Smooth muscle cell (in vitro differentiated cells): ENCODE measurements around the gene EBF3. TPM values are rescaled to one million over a fixed set of nuclear protein-coding genes. Genes with fewer than 3 reads are reported as not detected.

ENCODE experiments used
- DNase-seq: peaks from one replicate; lab custom pipeline; 2025; ENCODE audit not compliant: unreplicated experiment; lab: John Stamatoyannopoulos, UW
- H2AFZ ChIP-seq: fragments of 200-600 bp; sonication (generic); 2 replicates; pipeline ENCODE4 v1.6.0; 2016; ENCODE audit warnings: antibody characterized with exemption, low read depth, mild to moderate bottlenecking
- H3F3A ChIP-seq: fragments of 200-600 bp; sonication (generic); 2 replicates; pipeline ENCODE4 v1.6.0; 2017; ENCODE audit warnings: antibody characterized with exemption, low read depth
- H3K27ac ChIP-seq: fragments of 200-600 bp; sonication (generic); 2 replicates; pipeline ENCODE4 v1.5.1; 2016; ENCODE audit warnings: low read depth, mild to moderate bottlenecking
- H3K27me3 ChIP-seq: fragments of 200-600 bp; sonication (generic); 2 replicates; pipeline ENCODE4 v1.6.1; 2016; ENCODE audit warnings: low read depth, mild to moderate bottlenecking
- H3K36me3 ChIP-seq: fragments of 200-600 bp; sonication (generic); 2 replicates; pipeline ENCODE4 v1.5.1; 2016; ENCODE audit warnings: low read depth
- H3K4me1 ChIP-seq: fragments of 200-600 bp; sonication (generic); 2 replicates; pipeline ENCODE4 v1.5.1; 2016; ENCODE audit warnings: low read depth
- H3K4me2 ChIP-seq: fragments of 200-600 bp; sonication (generic); 2 replicates; pipeline ENCODE4 v1.6.0; 2016; ENCODE audit warnings: mild to moderate bottlenecking
- H3K4me3 ChIP-seq: fragments of 200-600 bp; sonication (generic); 2 replicates; pipeline ENCODE4 v1.5.1; 2016; ENCODE audit warnings: mild to moderate bottlenecking
- H3K79me2 ChIP-seq: fragments of 200-600 bp; sonication (generic); 2 replicates; pipeline ENCODE4 v1.6.0; 2016; ENCODE audit warnings: low read depth, mild to moderate bottlenecking
- H3K9ac ChIP-seq: fragments of 200-600 bp; sonication (generic); 2 replicates; pipeline ENCODE4 v1.6.0; 2016; ENCODE audit warnings: low read depth
- H3K9me3 ChIP-seq: fragments of 200-600 bp; sonication (generic); replicated peaks from 2 replicates; pipeline ENCODE4 v1.5.1; 2016; ENCODE audit warnings: low read depth
- H4K20me1 ChIP-seq: fragments of 200-600 bp; sonication (generic); 2 replicates; pipeline ENCODE4 v1.6.0; 2016; ENCODE audit warnings: low read depth
- CTCF ChIP-seq: fragments of 200-600 bp; sonication (generic); IDR thresholded peaks from 2 replicates; pipeline ENCODE4 v1.5.1; 2017; ENCODE audit warnings: borderline replicate concordance, mild to moderate bottlenecking, antibody characterized with exemption; ENCODE audit not compliant: insufficient read depth, poor library complexity, severe bottlenecking
- WGBS: methylation state at CpG from one replicate; pipeline ENCODE4 v1.1.7; 2016; ENCODE audit warnings: low lambda C conversion rate; 5-methylcytosine and 5-hydroxymethylcytosine counted together
- polyA plus RNA-seq: library from polyadenylated mRNA; unstranded; fragments of >200 nt; fragmentation: Nextera tagmentation; extraction: Ambion mirVana; gene quantifications from 2 replicates; pipeline ENCODE4 v1.2.1, GENCODE V29; 2016
- total RNA-seq: library from RNA; depleted of rRNA; stranded (reverse); fragments of >200 nt; gene quantifications from 2 replicates; pipeline ENCODE4 v1.2.3, GENCODE V29; 2014

The EBF3 gene
- total and polyA plus RNA-seq, 2 experiments from 2014 or later, result not detected

DNA sequence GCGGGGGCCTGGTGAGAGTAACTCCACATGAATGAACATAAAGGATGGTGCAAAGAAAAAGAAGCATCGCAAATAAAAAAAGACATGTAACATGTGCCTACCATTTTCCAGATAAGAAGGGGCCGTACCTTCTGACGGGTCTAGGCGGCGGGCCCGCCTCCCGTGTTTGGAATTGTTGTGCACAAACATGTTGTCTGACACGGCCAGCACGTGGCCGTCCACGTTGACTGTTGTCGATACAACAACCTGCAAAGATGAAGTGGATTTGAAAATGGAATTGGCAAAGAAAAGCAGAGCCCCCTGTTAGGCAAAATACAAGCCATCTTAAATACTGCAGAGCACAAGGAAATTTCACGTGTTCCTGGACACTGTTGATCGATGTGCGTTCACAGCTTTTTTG is 90.7 kb downstream of the EBF3 start:
- H4K20me1 ChIP-seq, result no peaks in the 10 kb centered on the region
- H3F3A ChIP-seq, result no peaks in the 10 kb centered on the region
- H3K9ac ChIP-seq, result no peak overlapping the region
- no peaks in the 10 kb centered on the region for H3K36me3 ChIP-seq
- H2AFZ ChIP-seq, result no peak overlapping the region
- no peak overlapping the region for H3K4me2 ChIP-seq
- H3K4me3 ChIP-seq, result no peak overlapping the region
- no peak for DNase-seq
- WGBS, result 94% methylated on average over 16 of the region's 16 CpGs
- no peaks in the 10 kb centered on the region for H3K79me2 ChIP-seq
- H3K4me1 ChIP-seq, result peaks cover 22% of the 10 kb centered on the region
- H3K9me3 ChIP-seq, result no peaks in the 10 kb centered on the region
- H3K27me3 ChIP-seq, result no peaks in the 10 kb centered on the region
- H3K27ac ChIP-seq, result no peak overlapping the region
- no peak for TF ChIP-seq CTCF

DNA sequence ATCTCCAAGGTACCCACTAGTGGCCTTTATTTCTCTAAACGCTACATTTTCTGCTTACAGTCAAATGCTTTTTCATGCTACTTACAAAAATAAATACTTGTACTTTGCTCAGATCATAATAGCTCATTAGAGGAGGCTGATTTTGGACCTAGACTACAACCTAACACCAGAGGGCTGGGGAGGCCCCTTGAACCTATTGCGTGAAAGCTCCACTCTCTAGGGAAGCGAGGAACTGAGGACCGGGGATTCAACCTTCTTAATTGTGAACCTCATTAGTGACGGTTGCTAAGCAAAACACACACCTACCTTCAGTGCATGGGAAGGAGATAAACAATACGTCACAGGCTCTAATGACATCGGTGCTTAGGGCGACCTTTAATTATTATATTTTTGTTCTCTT is 92.1 kb downstream of the EBF3 start:
- Histone ChIP-seq H3K4me3 (no peak overlapping the region), H3K79me2 (no peaks in the 10 kb centered on the region), H3K27ac (no peak overlapping the region), H3K36me3 (no peaks in the 10 kb centered on the region), H3K4me1 (peaks cover 22% of the 10 kb centered on the region), H3F3A (no peaks in the 10 kb centered on the region), H2AFZ (no peak overlapping the region), H3K9me3 (no peaks in the 10 kb centered on the region), H3K4me2 (no peak overlapping the region), H3K9ac (no peak overlapping the region), H4K20me1 (no peaks in the 10 kb centered on the region), H3K27me3 (no peaks in the 10 kb centered on the region)
- WGBS, result 92% methylated on average over 8 of the region's 8 CpGs
- DNase-seq, result no peak
- TF ChIP-seq CTCF, result no peak

DNA sequence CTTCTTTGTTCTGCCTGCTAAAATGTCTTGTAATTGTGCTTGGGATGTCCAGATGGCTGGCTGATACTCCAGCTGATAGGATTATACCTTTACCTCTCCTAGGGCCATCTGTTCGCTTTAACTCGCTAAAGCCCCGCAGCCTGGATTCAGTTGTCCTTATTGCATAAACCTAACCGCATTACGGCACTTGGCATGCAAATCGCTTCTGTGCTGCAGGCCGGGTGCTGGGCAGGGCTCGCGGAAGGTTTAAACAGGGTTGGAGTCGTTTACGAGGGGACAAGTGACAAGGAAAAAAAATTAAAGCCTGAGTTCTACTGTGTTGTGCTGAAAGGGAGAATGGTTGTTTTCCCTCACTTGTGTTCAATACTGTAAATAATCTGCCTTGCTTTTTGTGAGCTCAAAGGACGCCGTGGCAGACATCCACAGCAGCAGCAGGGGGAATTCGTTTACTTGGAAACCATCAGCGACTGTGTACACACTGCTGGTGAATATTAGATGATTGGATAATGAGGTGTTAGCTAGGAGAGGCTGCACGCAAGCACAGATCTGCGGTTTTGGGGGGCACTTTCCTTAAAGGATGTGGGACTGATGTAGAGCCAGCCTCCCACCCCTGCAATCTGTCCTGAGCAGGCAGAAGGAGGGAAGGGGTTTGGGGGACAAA is 93.0 kb downstream of the EBF3 start:
- H3K4me1 ChIP-seq, result peaks cover 22% of the 10 kb centered on the region
- H4K20me1 ChIP-seq, result no peaks in the 10 kb centered on the region
- no peak overlapping the region for H3K4me3 ChIP-seq
- H3K9me3 ChIP-seq, result no peaks in the 10 kb centered on the region
- H3K9ac ChIP-seq, result no peak overlapping the region
- H3K4me2 ChIP-seq, result no peak overlapping the region
- no peaks in the 10 kb centered on the region for H3K27me3 ChIP-seq
- no peaks in the 10 kb centered on the region for H3K79me2 ChIP-seq
- no peak overlapping the region for H2AFZ ChIP-seq
- no peak for TF ChIP-seq CTCF
- H3K27ac ChIP-seq, result no peak overlapping the region
- DNase-seq, result no peak
- no peaks in the 10 kb centered on the region for H3F3A ChIP-seq
- no peaks in the 10 kb centered on the region for H3K36me3 ChIP-seq
- 61% methylated on average over 17 of the region's 17 CpGs for WGBS

DNA sequence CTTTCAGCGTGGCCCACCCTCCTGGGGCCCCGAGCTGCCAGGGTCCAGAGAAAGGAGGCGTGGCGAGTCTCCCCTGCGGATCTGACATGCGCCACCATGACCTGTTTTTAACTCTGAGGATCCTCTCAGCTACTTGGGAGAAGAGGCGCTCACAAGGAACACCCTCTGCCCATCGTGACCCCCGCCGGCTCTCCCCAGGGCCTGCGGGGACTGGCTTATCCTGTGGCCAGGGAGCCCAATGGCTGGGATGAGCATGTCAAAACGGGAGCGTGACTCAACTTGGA is 93.7 kb downstream of the EBF3 start:
- no peaks in the 10 kb centered on the region for H4K20me1 ChIP-seq
- no peak overlapping the region for H3K4me2 ChIP-seq
- DNase-seq, result no peak
- H3K79me2 ChIP-seq, result no peaks in the 10 kb centered on the region
- no peaks in the 10 kb centered on the region for H3K27me3 ChIP-seq
- no peaks in the 10 kb centered on the region for H3K9me3 ChIP-seq
- no peak overlapping the region for H3K4me3 ChIP-seq
- no peaks in the 10 kb centered on the region for H3K36me3 ChIP-seq
- no peak overlapping the region for H3K9ac ChIP-seq
- H3K4me1 ChIP-seq, result peaks cover 22% of the 10 kb centered on the region
- H2AFZ ChIP-seq, result no peak overlapping the region
- WGBS, result 98% methylated on average over 13 of the region's 13 CpGs
- no peaks in the 10 kb centered on the region for H3F3A ChIP-seq
- no peak for TF ChIP-seq CTCF
- H3K27ac ChIP-seq, result no peak overlapping the region
